Activated CD4-positive, CD25-positive, alpha-beta regulatory T cell (primary cell): ENCODE measurements around the gene PRKCSH.
"Not testable (repeated sequence)": the region's sequence is repeated elsewhere in the genome, so short reads cannot be mapped to it uniquely, and the experiment has no call there.

Experiments used
- DNase-seq, 4 experiments: peaks; one replicate each; lab custom pipeline; 2025; lab: John Stamatoyannopoulos, UW

PRKCSH gene

GRCh38 chr19:11450570-11451326 is 15.3 kb downstream of the PRKCSH start:
- no peak for DNase-seq

- no peak for DNase-seq
Measured at GRCh38 chr19:11451327-11451870, 16.0 kb downstream of the PRKCSH start.

- no peak for DNase-seq
Measured at GRCh38 chr19:11451871-11452619, 16.6 kb downstream of the PRKCSH start.

- DNase-seq = no peak
Measured at GRCh38 chr19:11452620-11453310, 17.3 kb downstream of the PRKCSH start.

GRCh38 chr19:11453468-11454341 is 18.3 kb downstream of the PRKCSH start:
- no peak for DNase-seq

GRCh38 chr19:11455233-11455554 is 19.8 kb downstream of the PRKCSH start:
- not testable (repeated sequence) for DNase-seq

GRCh38 chr19:11456659-11457058 is 21.2 kb downstream of the PRKCSH start:
- DNase-seq = no peak

- no peak for DNase-seq
Measured at GRCh38 chr19:11457115-11457514, 21.7 kb downstream of the PRKCSH start.

GRCh38 chr19:11457831-11458230 is 22.4 kb downstream of the PRKCSH start:
- no peak for DNase-seq

- no peak for DNase-seq
Measured at GRCh38 chr19:11458236-11458900, 22.9 kb downstream of the PRKCSH start.

- not testable (repeated sequence) for DNase-seq
Measured at GRCh38 chr19:11458912-11459311, 23.5 kb downstream of the PRKCSH start.

- no peak for DNase-seq
Measured at GRCh38 chr19:11460207-11460606, 24.8 kb downstream of the PRKCSH start.

GRCh38 chr19:11461453-11461852 is 26.0 kb downstream of the PRKCSH start:
- DNase-seq = no peak

- DNase-seq = no peak
Measured at GRCh38 chr19:11463391-11463790, 28.0 kb downstream of the PRKCSH start.

- DNase-seq = no peak
Measured at GRCh38 chr19:11464333-11465265, 29.2 kb downstream of the PRKCSH start.

GRCh38 chr19:11465600-11465999 is 30.2 kb downstream of the PRKCSH start:
- DNase-seq = no peak

- not testable (repeated sequence) for DNase-seq
Measured at GRCh38 chr19:11468266-11468845, 32.9 kb downstream of the PRKCSH start.

GRCh38 chr19:11473725-11474124 is 38.3 kb downstream of the PRKCSH start:
- DNase-seq = no peak

- not testable (repeated sequence) for DNase-seq
Measured at GRCh38 chr19:11475343-11475742, 39.9 kb downstream of the PRKCSH start.

GRCh38 chr19:11475861-11476260 is 40.4 kb downstream of the PRKCSH start:
- no peak for DNase-seq
